Endothelial cell of umbilical vein (primary cell): Measurements from ENCODE around the gene RSRC1. TPM values are rescaled to one million over a fixed set of nuclear protein-coding genes. Genes with fewer than 3 reads are reported as not detected.

ENCODE experiments used
- BruUV-seq: library from RNA; stranded (reverse); fragments of 400-500 nt; replicated peaks from 2 replicates; lab custom pipeline; 2021; lab: Mats Ljungman, UMichigan
- CTCF ChIA-PET: fragments of 300-600, 350-600 bp; sonication (Branson Sonifier 250); formaldehyde crosslinking; loops from one replicate; lab custom pipeline; 2021; ENCODE audit warnings: antibody characterized with exemption, inconsistent platforms; lab: Charles Lee
- POLR2A ChIA-PET: fragments of 300-600, 350-600 bp; sonication (Branson Sonifier 250); formaldehyde crosslinking; loops from one replicate; lab custom pipeline; 2021; ENCODE audit warnings: antibody characterized with exemption, inconsistent platforms; lab: Charles Lee
- DNase-seq: peaks from one replicate; pipeline ENCODE4 v3.0.0-alpha.2; 2011; ENCODE audit warnings: low read depth, low spot score
- FAIRE-seq: peaks from 2 replicates; lab custom pipeline; 2011; peaks lifted over from hg19 to GRCh38; lab: Jason Lieb, UNC
- H2AFZ ChIP-seq: 2 replicates; pipeline ENCODE4 v1.6.0; 2012; ENCODE audit warnings: low read depth, low read length, control low read depth, inconsistent platforms
- H3K27ac ChIP-seq: 2 replicates; pipeline ENCODE4 v1.5.1; 2011; ENCODE audit warnings: low read depth, mild to moderate bottlenecking, control low read depth, low read length, moderate library complexity; ENCODE audit not compliant: insufficient read depth
- H3K27me3 ChIP-seq, 2 experiments: 2 replicates each; pipeline versions ENCODE4 v1.6.0 to v1.6.1; 2011; ENCODE audit warnings: low read length in 2 of 2, mixed read lengths in 1 of 2; ENCODE audit not compliant: control insufficient read depth in 2 of 2, insufficient read depth in 2 of 2
- H3K36me3 ChIP-seq, 2 experiments: 2 replicates in 1 of 2; 3 replicates in 1 of 2; pipeline ENCODE4 v1.5.1; 2011; ENCODE audit warnings: low read length in 2 of 2, mild to moderate bottlenecking in 1 of 2, moderate library complexity in 1 of 2; ENCODE audit not compliant: control insufficient read depth in 2 of 2, insufficient read depth in 2 of 2; ENCODE audit errors: extremely low read depth in 1 of 2
- H3K4me1 ChIP-seq: 3 replicates; pipeline ENCODE4 v1.5.1; 2011; ENCODE audit warnings: mild to moderate bottlenecking, low read length; ENCODE audit not compliant: control insufficient read depth, insufficient read depth; ENCODE audit errors: extremely low read depth
- H3K4me2 ChIP-seq: 2 replicates; pipeline ENCODE4 v1.6.1; 2011; ENCODE audit warnings: low read length, control low read depth, mixed read lengths; ENCODE audit not compliant: insufficient read depth
- H3K4me3 ChIP-seq, 3 experiments: fragments of 200-600 bp in 1 of 3; sonication (generic), shearing (Covaris generic) in 1 of 3; replicated peaks in 1 of 3; 2 replicates each; pipeline ENCODE4 v1.5.1; 2011 to 2016; ENCODE audit warnings: control low read depth in 3 of 3, low read length in 3 of 3, mild to moderate bottlenecking in 2 of 3, inconsistent platforms in 1 of 3, low read depth in 1 of 3, moderate library complexity in 1 of 3; ENCODE audit not compliant: insufficient read depth in 1 of 3
- H3K79me2 ChIP-seq: 2 replicates; pipeline ENCODE4 v1.6.0; 2012; ENCODE audit warnings: low read length, inconsistent platforms; ENCODE audit not compliant: control insufficient read depth, insufficient read depth
- H3K9ac ChIP-seq: replicated peaks from 2 replicates; pipeline ENCODE3; 2011; ENCODE audit warnings: low read length, control low read depth; ENCODE audit not compliant: insufficient read depth; ENCODE audit errors: extremely low read depth
- H3K9me1 ChIP-seq: replicated peaks from 3 replicates; pipeline ENCODE4 v1.6.0; 2011; ENCODE audit warnings: mild to moderate bottlenecking, low read length; ENCODE audit not compliant: control insufficient read depth, insufficient read depth; ENCODE audit errors: extremely low read depth
- H3K9me3 ChIP-seq: replicated peaks from 2 replicates; pipeline ENCODE4 v1.5.1; 2012; ENCODE audit warnings: low read length, inconsistent platforms; ENCODE audit not compliant: control insufficient read depth, insufficient read depth
- H4K20me1 ChIP-seq: replicated peaks from 2 replicates; pipeline ENCODE3; 2011; ENCODE audit warnings: mild to moderate bottlenecking, low read length; ENCODE audit not compliant: control insufficient read depth, insufficient read depth; ENCODE audit errors: extremely low read depth
- CTCF ChIP-seq, 2 donors: IDR thresholded peaks; 1 replicate in 1 of 2; 2 replicates in 1 of 2; pipeline ENCODE4 v1.5.1; 2011; ENCODE audit warnings: low read length in 2 of 2, mild to moderate bottlenecking in 2 of 2, moderate library complexity in 2 of 2, control low read depth in 1 of 2, inconsistent platforms in 1 of 2, low read depth in 1 of 2; ENCODE audit not compliant: insufficient read depth in 1 of 2; ENCODE audit errors: extremely low read depth in 1 of 2
- EZH2 ChIP-seq: IDR thresholded peaks from 2 replicates; pipeline ENCODE4 v1.6.1; 2012; ENCODE audit warnings: borderline replicate concordance, low read depth, mild to moderate bottlenecking, moderate library complexity, low read length, inconsistent platforms; ENCODE audit not compliant: severe bottlenecking
- FOS ChIP-seq: IDR thresholded peaks from 2 replicates; pipeline ENCODE4 v1.6.1; 2011; ENCODE audit warnings: mild to moderate bottlenecking, low read length, moderate library complexity, borderline replicate concordance; ENCODE audit not compliant: insufficient read depth
- GATA2 ChIP-seq: IDR thresholded peaks from 2 replicates; pipeline ENCODE4 v1.7.0; 2011; ENCODE audit warnings: low read depth, mild to moderate bottlenecking, moderate library complexity, mixed read lengths, low read length; ENCODE audit not compliant: insufficient read length, insufficient read depth
- JUN ChIP-seq: IDR thresholded peaks from 2 replicates; pipeline ENCODE4 v1.6.1; 2011; ENCODE audit warnings: borderline replicate concordance, low read depth; ENCODE audit not compliant: insufficient read length, insufficient read depth
- MAX ChIP-seq: IDR thresholded peaks from 2 replicates; pipeline ENCODE4 v1.6.1; 2011; ENCODE audit not compliant: insufficient read depth, insufficient read length
- MYC ChIP-seq: IDR thresholded peaks from one replicate; pipeline ENCODE4 v1.6.1; 2011; ENCODE audit warnings: mild to moderate bottlenecking, low read depth, low read length
- POLR2A ChIP-seq: IDR thresholded peaks from 2 replicates; pipeline ENCODE4 v1.6.1; 2012; ENCODE audit warnings: low read depth, mild to moderate bottlenecking, control low read depth, low read length
- POLR2AphosphoS5 ChIP-seq: IDR thresholded peaks from 2 replicates; pipeline ENCODE4 v1.6.1; 2012; ENCODE audit warnings: low read depth, mild to moderate bottlenecking, control low read depth, low read length, moderate library complexity; ENCODE audit not compliant: insufficient read depth
- dilution Hi-C: fragments of 300-500 bp; cut with MboI; formaldehyde crosslinking; loops from one replicate; pipeline ENCODE4 v1.15.0; 2019; ENCODE audit warnings: low sequenced_read_pairs; ENCODE audit not compliant: extremely low pct_ligation_motif_present
- intact Hi-C: fragments of 100-400 bp; cut with micrococcal nuclease; formaldehyde crosslinking; loops from one replicate; pipeline ENCODE4 v1.10.0; 2022
- polyA plus RNA-seq, 4 experiments: library from polyadenylated mRNA; depleted of rRNA in 3 of 4; stranded (reverse) in 3 of 4; unstranded in 1 of 4; fragments of >200 nt; gene quantifications; 2 replicates each; pipeline versions ENCODE4 v1.2.1 to v1.2.3, GENCODE V29; 2011 to 2012; ENCODE audit warnings: missing spikeins in 1 of 4
- total RNA-seq: library from RNA; stranded (reverse); gene quantifications from 2 replicates; pipeline ENCODE4 v1.2.3, GENCODE V29; 2021

The RSRC1 gene
- total and polyA plus RNA-seq, 2 donors (not counting 3 experiments of a cell fraction or from before 2014, with no cell fraction given), result 1.8 to 25.4 TPM

- POLR2A ChIA-PET, result interaction anchor here (0.9 to 1.3 kb wide), 2 partner anchors 73 to 220 kb away, joined by 3 read pairs; partner anchors contain the start of gene GFM1
- intact Hi-C loops, result loop anchor here (2.0 to 5.0 kb wide), 2 partner anchors 74 to 91 kb away; partner anchors contain the start of gene GFM1
- DNase-seq (peak; percentile 98), FAIRE-seq (peak; percentile 97)
- Histone ChIP-seq H3K4me2 (peak within 1 kb of the TSS; percentile 56), H4K20me1 (no peaks in the 10 kb centered on the region), H3K36me3 (no peaks in the 10 kb centered on the region), H3K9me3 (no peaks in the 10 kb centered on the region), H3K27me3 (no peaks in the 10 kb centered on the region), H3K79me2 (no peaks in the 10 kb centered on the region), H3K9me1 (no peaks in the 10 kb centered on the region), H3K9ac (peak within 1 kb of the TSS; percentile 72), H3K4me3 (peak within 1 kb of the TSS; percentile 2 to 54 (median 31)), H2AFZ (peak within 1 kb of the TSS; percentile 82), H3K4me1 (no peaks in the 10 kb centered on the region), H3K27ac (peak within 1 kb of the TSS; percentile 3)
- dilution Hi-C loops, result no loop called here
- no TSS peak for BruUV-seq
- CTCF ChIA-PET, result interaction anchor here (0.8 to 2.6 kb wide), 14 partner anchors 13 to 965 kb away, joined by 3 to 11 read pairs (median 4); partner anchors contain the start of gene GFM1
- no peak for TF ChIP-seq FOS
- peak; percentile 97 for TF ChIP-seq MAX
- peak; percentile 66 for TF ChIP-seq GATA2
- no peak for TF ChIP-seq EZH2
- peak; percentile 10 for TF ChIP-seq MYC
- peak; percentile 38 for TF ChIP-seq POLR2AphosphoS5
- peak; percentile 18 for TF ChIP-seq JUN
- no peak for TF ChIP-seq CTCF (IDR thresholded peaks at IDR 0.05; ENCODE audit: extremely low read depth in 1 of 2, insufficient read depth in 1 of 2, low read depth in 1 of 2, low read length in 2 of 2)
- TF ChIP-seq POLR2A, result no peak
These were observed 461.3 kb downstream of the RSRC1 start, which contains the start of gene MLF1 for GRCh38 chr3:158570999-158571702. TSS of gene MLF1 (plus strand) at chr3:158571194. CDS start at chr3:158571301, 107 bp downstream.
